Type B pancreatic cell (in vitro differentiated cells): ENCODE results near the gene GPR85. TPM values are rescaled to one million over a fixed set of nuclear protein-coding genes. Genes with fewer than 3 reads are reported as not detected.

ENCODE experiments used
- DNase-seq: peaks from one replicate; pipeline ENCODE4 v3.0.0; 2021; ENCODE audit warnings: mixed read lengths; ENCODE audit not compliant: unreplicated experiment; ENCODE audit errors: extremely low spot score
- H3K27ac Mint-ChIP-seq: 2 replicates; pipeline ENCODE4 v1.8.0; 2021; ENCODE audit warnings: mild to moderate bottlenecking, mixed read lengths
- H3K27me3 Mint-ChIP-seq: 2 replicates; pipeline ENCODE4 v1.8.0; 2021; ENCODE audit warnings: mixed read lengths
- H3K36me3 Mint-ChIP-seq: 2 replicates; pipeline ENCODE4 v1.8.0; 2021; ENCODE audit warnings: mixed read lengths
- H3K4me1 Mint-ChIP-seq: one replicate; pipeline ENCODE4 v1.8.0; 2021; ENCODE audit warnings: mixed read lengths; ENCODE audit not compliant: unreplicated experiment
- H3K4me3 Mint-ChIP-seq: 2 replicates; pipeline ENCODE4 v1.8.0; 2021; ENCODE audit warnings: mild to moderate bottlenecking, mixed read lengths
- H3K9me3 Mint-ChIP-seq: 2 replicates; pipeline ENCODE4 v1.8.0; 2021; ENCODE audit warnings: mixed read lengths
- CTCF ChIP-seq: fragments of 200-600 bp; sonication (generic); conservative IDR thresholded peaks from 2 replicates; pipeline ENCODE4 v1.5.0; 2021; ENCODE audit warnings: antibody characterized with exemption, mild to moderate bottlenecking
- total RNA-seq: library from RNA; stranded (reverse); gene quantifications from 2 replicates; pipeline ENCODE4 v1.2.1, GENCODE V29; 2021; ENCODE audit warnings: low replicate concordance

GPR85 gene
- total RNA-seq, 1 donor from 2014 or later: 5.0 TPM

DNA sequence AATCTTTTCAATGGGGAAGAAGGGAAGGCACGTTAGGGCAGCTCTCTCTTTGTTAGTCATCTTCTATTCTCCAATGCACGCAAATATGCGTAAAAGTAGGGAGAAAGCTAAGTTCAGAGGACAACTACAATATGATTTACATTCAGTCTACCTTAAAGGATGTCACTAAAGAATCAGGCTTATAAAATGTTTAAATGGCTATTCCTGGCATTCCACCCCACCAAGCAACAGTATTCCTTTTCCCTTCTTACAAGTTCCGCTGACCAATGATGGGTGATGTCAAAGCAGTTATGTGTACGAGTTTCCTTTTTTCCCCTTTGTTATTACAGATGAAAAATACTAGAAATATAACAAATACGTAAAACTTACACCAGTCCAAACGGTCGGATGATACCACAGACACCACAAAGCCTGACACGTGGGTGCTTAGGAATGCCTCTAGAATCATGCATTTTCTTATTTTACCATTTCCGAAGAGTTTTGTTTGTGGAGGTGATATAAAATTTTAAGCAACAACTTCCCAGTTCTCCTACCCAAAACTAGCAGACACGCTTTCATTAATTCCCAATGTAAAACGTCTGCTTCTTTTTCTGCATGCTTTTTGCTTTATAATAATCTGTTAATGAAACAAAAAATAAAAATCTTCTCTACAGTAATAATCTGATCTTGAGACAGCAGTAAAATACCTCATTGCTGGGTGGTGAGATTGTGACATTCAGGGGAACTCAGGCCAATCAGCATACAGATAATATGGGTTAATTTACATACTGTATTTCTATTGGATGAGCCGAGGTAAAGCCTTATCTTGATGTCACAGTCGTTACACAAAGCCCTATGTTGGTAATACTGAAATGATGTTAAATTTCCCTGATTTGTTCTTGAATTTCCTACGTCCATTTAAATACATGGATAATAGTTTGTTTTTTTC, 708 bp upstream of the GPR85 start:
- Mint-ChIP-seq H3K27ac (no peak overlapping the region), H3K4me1 (peaks cover 20% of the 10 kb centered on the region), H3K4me3 (peak overlapping the region; percentile 60), H3K27me3 (peaks cover 8% of the 10 kb centered on the region), H3K36me3 (no peaks in the 10 kb centered on the region), H3K9me3 (no peaks in the 10 kb centered on the region)
- DNase-seq: no peak
- no peak for TF ChIP-seq CTCF

- Mint-ChIP-seq H3K36me3 (no peaks in the 10 kb centered on the region), H3K4me3 (peak overlapping the region; percentile 82), H3K9me3 (no peaks in the 10 kb centered on the region), H3K4me1 (peaks cover 20% of the 10 kb centered on the region), H3K27me3 (peaks cover 8% of the 10 kb centered on the region), H3K27ac (peak overlapping the region; percentile 50)
- no peak for DNase-seq
- TF ChIP-seq CTCF: no peak
Observed at GRCh38 chr7:113085781-113086390, 741 bp downstream of the GPR85 start.

DNA sequence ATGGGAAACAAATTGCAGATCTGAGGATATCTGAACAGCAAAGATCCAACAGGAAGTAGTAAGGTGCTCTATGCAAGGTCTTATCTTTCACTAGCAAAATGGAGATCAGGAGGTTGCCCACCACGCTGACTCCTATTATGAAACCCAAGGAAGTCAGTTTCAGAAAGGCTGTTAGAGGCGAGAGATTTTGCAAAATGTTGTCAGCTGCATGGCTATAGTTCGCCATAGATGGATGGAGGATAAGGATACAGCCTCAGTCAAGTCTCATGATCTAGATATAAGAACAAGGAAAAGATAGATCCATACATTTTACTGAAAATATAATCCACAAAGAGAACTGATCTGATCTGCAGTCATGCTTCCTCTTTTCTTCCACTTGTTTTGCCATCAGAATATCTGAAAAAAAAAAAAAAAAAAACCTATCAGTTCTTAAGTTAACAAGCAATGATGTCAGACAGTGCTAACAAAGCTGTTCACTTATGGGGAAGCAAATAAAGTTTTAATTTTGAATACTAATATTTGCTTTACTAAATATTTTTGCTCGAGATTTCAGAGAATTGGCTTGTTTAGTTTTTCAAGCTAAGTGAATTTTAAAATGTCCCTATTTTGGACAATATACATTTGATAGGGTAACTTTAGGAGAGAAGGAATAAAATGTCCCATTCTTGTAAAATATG, 2.0 kb downstream of the GPR85 start:
- TF ChIP-seq CTCF: no peak
- no peak for DNase-seq
- Mint-ChIP-seq H3K4me1 (peaks cover 20% of the 10 kb centered on the region), H3K4me3 (peak overlapping the region; percentile 82), H3K27ac (no peak overlapping the region), H3K9me3 (no peaks in the 10 kb centered on the region), H3K27me3 (peaks cover 8% of the 10 kb centered on the region), H3K36me3 (no peaks in the 10 kb centered on the region)

- no peak for TF ChIP-seq CTCF
- Mint-ChIP-seq H3K27ac (no peak overlapping the region), H3K4me3 (peak overlapping the region; percentile 29), H3K9me3 (no peaks in the 10 kb centered on the region), H3K36me3 (no peaks in the 10 kb centered on the region), H3K27me3 (peaks cover 8% of the 10 kb centered on the region), H3K4me1 (peaks cover 20% of the 10 kb centered on the region)
- no peak for DNase-seq
Observed at GRCh38 chr7:113083816-113084495, 2.7 kb downstream of the GPR85 start.

- H3K36me3 Mint-ChIP-seq: no peaks in the 10 kb centered on the region
- H3K4me3 Mint-ChIP-seq: no peak overlapping the region
- H3K27ac Mint-ChIP-seq: no peak overlapping the region
- H3K27me3 Mint-ChIP-seq: peaks cover 8% of the 10 kb centered on the region
- no peaks in the 10 kb centered on the region for H3K9me3 Mint-ChIP-seq
- TF ChIP-seq CTCF: no peak
- H3K4me1 Mint-ChIP-seq: peaks cover 20% of the 10 kb centered on the region
- DNase-seq: no peak
Observed at GRCh38 chr7:113083132-113083815, 3.4 kb downstream of the GPR85 start.
